ENCODE data around the gene SPATS2L.

Gene SPATS2L

DNA sequence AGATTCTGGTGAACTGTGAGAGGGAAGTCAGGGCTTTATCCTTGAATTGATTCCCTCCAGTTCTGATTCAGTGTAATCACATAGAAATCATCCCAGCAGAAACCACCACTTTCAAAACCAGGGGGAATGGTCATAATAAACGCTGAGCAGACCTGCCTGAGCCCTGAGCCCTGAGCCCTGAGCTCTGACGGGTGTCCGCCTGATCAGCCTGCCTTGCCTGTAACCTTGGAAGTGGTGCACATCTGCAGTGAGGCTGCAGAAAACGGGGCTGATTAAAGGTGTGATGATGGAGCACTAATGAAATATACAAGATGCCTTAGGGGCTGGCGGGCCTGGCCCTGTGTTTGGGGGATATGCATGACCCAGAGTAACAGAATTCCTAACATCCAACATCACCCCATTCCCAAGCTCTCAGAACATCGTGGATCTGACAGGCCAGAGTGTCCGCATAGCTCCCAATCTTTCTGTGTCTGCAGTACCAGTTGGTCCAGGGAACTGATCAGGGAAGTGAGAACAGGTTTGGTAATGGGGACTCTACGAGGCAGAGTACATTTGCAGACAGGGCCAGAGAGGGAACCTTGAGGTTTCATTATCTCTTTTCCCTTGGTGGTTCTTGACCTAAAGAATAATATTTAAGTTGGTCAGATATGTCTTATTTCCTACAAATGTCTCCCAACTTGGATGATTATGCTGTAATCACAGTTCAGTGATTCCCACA, 165.6 kb downstream of the SPATS2L start:
- no peak for DNase-seq

DNA sequence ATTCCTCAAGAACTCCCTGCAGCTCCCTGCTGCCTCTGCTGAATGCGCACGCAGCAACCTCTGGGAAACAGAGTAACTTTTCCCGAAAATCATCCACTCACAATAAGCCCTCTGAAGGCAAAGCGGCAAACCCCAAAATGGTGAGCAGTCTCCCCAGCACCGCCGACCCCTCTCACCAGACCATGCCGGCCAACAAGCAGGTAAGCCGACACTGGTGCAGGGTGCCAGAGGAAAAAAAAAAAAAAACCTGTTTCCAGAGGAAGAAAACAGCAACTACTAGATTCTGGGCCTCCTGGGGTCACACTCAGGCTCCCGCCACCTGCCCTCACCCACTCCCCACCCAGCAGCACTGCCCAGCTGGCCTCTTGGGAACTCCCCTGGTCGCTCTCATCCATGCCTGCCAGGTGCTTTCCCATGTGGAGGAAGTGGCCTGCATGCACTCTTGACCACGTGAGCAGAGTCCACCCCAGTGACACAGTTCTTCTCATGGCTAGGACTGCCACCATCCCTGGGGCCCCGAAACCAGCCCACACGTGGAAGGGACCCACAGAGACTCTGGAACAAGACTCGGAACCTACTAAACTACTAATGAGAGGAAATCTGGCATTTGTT, 166.5 kb downstream of the SPATS2L start:
- DNase-seq: no peak

DNA sequence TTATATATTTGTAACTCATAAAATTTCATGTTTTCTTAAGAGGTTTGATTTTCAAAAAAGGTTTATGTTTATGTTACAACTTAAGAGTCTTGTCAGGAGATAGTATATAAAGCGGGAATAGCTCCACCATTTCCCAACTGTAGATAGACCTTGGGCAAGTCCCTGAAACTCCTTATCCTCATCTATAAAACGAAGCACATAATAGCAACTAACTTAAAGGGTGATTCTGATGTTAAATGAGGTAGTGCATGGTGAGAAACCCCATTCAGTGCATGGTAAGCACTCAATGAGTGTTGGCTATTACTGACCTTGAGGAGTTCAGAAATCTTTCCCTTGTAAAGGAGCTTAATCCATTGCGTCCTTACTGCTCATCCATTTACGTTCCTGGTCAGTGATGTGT, 169.3 kb downstream of the SPATS2L start:
- DNase-seq: no peak

DNA sequence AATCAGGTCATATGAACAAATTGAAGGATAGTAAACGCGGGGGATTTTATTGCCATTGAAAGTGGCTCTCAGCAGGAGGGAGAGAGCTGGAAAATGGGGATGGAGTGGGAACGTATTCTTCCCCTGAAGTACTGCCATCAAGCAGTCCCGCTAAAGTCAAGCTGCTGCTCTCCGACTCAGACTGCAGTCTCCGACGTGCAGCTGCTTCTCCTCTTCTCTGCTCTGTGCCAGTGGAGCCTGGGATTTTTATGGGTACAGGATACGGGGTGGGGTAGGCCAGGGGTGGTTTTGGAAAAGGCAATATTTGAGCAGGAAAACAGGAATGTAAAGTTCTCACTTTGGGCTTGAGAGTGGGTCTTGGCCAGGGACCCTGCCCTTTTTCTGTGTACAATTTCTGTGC, 170.3 kb downstream of the SPATS2L start:
- DNase-seq: no peak

DNA sequence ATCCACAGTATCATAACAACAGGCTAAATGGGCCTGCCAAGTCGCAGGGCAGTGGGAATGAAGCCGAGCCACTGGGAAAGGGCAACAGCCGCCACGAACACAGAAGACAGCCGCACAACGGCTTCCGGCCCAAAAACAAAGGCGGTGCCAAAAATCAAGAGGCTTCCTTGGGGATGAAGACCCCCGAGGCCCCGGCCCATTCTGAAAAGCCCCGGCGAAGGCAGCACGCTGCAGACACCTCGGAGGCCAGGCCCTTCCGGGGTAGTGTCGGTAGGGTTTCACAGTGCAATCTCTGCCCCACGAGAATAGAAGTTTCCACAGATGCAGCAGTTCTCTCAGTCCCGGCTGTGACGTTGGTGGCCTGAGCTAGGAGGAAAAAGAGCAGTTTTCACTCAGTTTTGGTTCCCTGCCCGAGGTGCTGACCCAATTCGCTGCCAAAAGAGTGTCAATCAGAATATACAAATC, 171.2 kb downstream of the SPATS2L start:
- DNase-seq: no peak

DNA sequence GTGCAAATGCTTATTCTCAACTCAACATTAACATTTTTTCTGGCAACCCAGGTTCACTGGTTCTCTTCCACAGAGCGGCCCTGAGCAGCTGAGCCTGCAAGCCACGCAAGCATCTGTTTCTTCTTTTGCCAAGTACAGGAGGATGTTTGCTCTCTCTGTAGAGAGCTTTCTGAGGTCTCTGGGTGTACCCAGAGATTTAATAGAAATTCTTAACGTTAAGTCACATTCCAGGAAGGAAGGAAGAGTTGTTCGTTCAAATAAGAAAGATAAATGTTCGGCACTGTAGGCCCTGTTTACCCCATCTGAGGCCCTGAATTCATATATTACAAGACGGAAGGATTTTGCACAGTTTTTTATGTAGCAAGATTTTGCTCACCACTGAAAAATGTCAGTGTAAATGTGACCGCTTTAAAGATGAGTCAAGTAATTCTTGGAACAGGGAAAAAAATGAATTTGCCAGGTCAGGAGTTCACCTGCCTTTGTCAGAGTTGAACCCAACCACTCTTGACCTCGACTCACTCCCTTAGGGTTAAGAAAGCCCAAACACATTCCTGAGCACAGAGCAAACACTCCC, 173.3 kb downstream of the SPATS2L start:
- peak; percentile 83 for DNase-seq

DNA sequence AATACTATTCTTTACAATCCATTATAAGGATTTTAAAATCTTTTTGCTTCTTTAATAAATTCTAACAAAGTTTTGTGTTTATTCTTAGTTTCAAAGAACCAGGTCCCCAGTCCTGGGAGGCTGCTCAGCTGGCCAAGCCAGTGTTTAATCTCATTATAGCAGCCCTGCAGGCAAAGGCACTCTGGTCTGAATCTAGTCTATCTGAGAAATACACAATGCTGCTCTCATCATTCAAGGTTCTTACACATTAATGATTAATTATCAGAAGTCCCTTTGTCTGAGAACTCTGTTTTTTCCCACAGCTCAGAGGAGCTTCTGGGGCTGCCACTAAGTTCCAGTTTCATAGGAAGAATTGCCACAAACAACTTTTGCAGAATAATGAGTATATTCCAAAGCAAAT, 175.7 kb downstream of the SPATS2L start:
- no peak for DNase-seq

DNA sequence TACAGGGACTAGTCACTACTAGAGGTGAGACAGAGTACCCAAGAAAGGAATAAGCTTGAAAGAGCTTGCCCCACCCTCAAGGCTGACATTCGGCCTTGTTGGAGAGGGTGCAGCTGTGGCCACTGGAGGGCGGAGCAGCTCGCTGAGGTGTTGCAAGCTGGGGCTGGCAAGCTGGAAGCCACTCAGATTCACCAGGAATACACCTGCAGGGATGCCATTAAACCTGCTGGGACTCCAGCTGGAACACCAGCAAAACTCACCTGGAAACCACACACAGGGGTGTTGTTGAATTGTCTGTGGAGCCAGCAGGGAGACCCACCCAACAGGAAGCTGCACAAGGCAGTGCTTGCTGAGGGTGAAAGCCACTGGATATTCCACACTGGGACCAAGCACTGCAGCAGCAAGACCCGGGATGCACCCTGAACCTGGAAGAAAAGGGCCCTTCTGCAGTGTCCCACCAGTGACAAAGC, 177.3 kb downstream of the SPATS2L start:
- no peak for DNase-seq

DNA sequence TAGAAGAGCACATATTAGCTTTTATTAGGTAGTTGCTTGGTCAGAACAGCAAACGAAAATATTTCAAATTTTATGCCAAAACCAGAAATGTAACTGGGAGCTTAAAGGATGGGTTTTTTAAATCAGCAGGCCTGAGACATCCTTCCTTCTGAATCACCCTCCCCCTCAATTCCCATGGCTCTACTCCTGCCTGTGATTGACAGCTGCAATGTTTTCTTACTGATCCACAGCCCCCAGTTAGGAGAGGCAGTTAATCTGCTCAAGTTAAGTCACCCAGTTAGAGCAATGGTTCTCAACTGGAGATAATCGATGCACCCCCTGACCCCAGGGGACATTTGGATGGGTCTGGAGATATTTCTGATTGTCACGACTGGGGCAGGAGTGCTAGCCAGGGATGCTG, 178.4 kb downstream of the SPATS2L start:
- DNase-seq: no peak

DNA sequence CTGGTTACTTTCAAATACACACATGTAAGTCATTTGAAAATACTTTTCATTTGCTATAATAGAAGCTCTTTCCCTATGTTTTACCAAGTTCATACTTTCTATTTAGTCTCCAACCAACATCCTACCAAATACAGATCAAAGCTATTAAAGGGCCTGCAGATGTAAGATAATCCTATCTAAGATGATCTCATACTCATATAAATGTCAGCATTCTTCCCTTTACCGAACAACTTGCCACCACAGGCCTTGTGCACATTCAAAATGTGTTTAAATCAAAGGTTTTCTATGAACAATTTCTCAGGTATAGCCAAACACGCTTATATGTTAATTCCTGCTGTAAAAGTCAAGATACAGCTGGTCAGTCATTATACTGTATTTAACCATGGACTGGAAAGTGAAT, 180.0 kb downstream of the SPATS2L start:
- peak; percentile 25 for DNase-seq

DNA sequence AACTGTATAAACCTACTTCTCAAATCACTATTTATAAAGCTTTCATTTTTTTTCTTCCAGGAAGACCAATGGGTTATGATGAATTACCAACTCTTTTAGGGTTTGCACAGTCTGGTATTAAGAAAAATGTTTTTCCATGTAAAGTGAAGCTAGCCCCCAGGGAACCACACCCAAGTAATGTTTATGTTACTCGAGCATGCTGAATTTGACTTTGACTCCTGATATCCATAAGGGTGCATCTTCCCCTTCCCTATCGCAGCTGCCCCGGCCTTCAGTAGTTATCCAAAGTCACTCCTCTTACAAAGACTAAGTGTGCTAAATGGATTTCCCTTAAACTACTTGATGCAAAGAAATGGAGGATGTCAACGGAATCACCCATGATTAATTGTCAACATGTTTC, 181.7 kb downstream of the SPATS2L start:
- no peak for DNase-seq

DNA sequence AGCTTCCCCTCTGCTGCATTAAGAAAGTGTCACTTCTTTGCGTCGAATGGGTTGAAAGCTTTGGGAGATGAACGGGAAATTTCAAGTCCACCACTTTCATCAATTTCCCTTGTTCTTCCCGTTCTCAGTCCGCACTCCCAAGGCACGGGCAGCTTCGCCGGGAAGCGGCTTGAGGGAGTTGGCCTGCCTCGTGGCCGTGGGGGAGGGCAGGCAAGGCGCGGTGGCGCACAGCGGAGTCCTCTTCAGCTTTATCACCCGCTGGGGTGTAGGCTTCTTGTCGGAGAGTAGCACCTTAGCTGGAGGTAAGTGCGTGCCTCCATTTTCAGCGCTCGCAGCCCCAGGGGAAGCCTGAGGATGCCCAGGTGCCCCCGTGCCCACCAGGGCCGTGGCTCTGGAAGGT, 183.5 kb downstream of the SPATS2L start:
- DNase-seq: no peak

DNA sequence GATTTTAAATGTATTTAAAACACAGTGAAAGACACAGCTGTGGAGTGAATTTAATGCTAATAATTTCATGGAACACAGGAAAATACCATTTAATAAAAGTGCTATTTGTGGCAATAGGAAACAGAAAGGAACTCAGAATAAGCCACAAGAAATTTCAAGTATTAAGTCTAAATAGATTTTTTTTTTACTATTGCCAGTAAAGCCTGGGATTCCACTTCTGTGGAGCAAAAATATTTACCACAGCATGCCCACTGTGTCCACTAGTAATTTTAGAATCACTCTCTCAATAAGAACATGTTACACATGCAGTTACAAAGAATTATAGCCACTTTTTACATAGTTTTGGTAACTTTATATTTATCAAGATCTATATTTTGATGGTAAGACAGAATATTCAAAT, 186.2 kb downstream of the SPATS2L start:
- DNase-seq: no peak

DNA sequence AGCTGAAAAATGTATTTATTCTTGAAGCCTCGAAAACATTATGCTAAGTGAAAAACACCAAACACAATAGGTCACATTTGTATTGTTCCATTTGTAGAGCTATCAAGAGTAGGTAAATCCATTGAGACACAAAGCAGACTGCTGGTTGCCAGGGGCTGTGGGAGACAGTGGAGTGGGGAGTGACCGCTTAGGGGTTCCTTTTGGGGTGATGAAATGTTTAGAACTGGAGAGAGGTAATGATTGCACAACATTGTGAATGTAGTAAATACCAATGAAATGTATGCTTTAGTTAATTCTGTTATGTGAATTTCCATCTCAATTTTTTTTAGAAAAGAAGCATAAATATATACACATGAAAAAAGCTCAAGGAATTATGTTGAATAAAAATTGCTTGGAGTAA, 187.6 kb downstream of the SPATS2L start:
- DNase-seq: no peak

DNA sequence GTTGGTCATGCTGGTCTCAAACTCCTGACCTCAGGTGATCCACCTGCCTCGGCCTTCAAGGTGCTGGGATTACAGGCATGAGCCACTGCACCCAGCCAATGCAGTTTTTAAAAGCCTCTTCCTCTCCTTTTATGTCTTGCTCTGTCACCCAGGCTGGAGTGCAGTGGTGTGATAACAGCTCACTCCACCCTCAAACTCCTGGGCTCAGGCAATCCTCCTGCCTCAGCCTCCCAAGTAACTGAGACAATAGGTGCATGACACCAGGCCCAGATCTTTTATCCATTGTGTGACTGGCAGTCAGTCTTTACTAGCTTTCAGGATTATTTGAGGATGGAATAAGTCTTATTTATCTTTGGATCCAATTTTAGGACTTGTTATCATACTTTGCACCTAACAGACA, 190.2 kb downstream of the SPATS2L start:
- no peak for DNase-seq

DNA sequence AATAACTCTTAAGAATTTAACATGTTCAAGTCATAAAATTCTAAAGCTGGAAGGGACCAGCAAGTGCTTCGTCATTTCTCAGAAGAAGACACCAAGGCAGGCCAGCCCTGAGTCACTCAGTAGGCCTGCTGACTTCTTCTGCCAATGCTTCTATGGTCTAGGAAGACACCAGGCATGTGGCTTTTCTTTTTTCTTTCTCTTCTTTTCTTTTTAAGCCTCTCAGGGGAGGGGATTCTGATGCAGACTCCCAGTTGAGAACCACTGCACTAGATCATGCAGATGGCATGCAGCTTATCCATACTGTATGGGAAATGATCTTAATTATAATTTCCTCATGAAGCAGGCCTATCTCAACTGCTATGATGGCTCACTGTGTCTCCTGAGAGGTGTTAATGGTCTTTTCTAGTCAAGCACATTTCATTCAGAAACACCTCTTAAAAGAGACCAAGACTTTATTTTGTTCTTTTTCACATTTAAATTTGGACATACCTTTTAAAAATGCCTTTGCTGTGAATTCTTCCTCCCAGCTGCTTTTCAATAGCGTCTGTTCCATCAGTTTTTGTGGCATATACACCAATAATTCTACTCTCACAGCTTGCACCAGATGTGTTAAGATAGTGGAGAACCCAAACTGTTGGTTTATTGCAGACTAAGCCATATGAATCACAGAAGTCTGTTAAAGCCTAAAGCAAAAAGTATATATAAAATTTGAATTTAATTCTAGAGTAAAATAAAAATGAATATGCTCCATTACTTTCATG, 192.1 kb downstream of the SPATS2L start:
- DNase-seq: peak; percentile 44

DNA sequence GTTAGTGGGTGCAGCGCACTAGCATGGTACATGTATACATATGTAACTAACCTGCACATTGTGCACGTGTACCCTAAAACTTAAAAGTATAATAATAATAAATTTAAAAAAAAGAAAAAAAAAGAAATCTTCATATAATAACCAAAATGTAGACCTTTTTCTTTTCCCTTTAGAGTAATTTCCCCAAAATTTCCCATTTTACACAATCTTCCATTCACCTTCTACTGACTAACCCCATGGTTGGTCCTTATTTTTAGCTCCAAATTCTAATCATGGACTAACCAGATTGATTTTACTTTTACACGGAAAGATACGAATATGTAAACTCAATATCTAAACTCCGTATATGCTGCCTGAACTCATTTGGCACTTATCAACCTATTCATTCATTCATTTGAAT, 195.7 kb downstream of the SPATS2L start:
- DNase-seq: no peak

DNA sequence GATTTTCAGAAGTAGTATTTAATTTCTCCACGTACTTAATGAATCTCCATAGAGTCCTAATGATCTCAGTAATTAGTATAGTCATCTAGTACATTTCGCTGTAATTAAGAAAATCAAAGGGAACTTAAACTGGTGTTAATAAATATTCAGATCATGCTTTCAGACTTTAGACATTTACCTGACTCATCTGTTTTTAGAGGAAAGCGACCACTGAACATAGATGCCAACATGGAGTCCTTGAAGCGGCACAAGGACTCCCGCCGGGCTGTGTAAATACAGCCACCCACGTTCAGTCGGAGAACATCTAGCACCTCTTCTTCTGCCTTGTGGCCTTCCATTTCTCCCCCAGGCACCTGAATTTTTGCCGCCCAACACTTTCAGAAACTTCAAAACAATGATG, 200.2 kb downstream of the SPATS2L start:
- no peak for DNase-seq

DNA sequence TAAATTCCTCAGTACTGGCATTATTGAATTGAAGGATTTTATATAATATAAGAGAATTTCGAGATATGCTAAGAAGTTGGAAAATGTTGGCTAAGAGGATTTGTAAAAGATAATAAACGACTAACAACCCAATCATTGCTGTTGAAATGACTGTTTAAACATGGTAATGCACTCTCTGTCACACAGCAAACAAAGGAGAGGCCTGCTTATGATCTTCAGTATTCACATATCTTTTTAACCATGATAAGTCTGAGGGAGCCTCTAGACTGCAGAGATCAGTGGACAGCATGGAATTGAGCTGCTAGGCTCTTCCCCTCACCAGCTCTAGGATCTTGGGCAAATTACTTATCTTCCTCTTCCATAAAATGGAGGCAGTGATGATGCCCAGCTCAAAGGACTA, 200.7 kb downstream of the SPATS2L start:
- no peak for DNase-seq

DNA sequence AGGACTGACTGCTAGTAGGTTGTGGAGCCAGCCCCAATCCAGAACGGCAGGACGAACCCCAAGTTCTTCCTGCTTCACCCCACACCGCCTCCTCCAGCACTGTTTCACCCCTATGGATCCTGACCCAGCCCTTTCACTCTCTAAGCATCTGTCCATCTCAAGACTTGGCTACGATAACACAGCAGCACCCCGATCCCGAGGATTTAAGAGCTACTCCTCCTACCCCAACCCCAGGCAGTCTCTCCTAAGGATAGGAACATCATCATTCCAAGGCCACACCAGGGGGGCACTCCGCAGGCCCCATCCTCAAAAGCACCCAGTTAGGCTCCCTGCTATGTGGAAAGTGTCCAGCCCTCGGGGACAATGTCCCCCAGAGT, 202.7 kb downstream of the SPATS2L start:
- peak; percentile 7 for DNase-seq

DNA sequence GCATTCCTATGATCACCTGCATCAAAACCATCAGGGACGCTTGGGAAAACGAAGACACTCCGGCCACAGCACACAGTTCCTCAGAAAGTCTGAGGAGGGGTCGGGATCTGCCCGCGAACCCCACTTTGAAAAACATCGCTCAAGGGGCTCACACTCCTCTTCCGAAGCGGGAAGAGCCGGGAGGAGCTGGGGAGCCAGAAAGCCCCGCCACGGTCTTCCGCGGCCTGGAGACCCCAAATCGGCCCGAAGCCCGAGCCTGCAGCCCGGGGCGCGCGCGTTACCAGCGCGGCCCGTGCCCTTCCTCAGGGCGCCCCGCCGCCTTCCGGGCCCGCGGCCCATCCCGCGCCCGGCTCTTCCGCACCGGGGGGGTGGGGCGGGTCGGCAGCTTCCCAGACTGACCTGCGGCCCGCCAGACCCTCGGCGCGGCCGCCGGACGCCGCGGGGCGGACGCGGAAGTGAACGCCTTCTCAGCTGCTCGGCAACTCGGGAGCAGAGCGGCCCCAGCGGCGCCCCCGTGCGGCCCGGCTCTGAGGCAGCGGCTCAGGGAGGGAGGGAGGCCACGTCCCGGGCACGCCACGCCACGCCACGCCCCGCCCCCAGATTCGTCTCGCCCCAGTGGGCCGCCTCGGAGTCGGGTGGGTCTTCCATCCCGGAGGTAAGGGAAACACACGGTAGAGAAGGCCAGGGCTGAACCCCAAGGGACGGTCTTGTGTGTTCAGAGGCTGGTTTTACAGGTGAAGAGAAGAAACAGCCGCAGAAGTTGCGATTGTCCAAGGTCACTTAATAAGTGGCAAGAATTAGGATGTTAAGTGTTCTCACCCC, 203.3 kb downstream of the SPATS2L start, which contains the start of gene KCTD18:
TSS of gene KCTD18 (minus strand) at position 457 of the 822 bp plus-strand sequence. CDS start 3,052 bp downstream, outside the sequence.
- peak; percentile 76 for DNase-seq

DNA sequence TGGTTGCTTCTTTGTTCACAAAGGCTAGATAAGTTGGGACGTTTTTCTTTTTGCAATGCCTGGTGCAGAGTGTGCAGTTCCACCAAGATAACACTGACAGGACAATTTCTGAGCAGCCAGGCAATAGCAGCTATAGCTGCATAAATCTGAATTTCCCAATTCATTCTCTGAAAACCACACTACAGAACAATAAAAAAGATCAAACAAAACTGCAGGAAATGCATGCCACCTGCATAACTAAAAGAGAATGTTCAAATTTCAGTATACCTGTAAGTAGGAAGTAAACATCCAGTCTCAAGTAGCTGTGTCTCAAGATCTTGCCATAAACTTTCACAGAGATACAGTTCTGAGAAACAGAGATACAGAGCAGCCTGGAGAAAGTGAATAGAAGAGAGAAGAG, 208.7 kb downstream of the SPATS2L start:
- DNase-seq: no peak

DNA sequence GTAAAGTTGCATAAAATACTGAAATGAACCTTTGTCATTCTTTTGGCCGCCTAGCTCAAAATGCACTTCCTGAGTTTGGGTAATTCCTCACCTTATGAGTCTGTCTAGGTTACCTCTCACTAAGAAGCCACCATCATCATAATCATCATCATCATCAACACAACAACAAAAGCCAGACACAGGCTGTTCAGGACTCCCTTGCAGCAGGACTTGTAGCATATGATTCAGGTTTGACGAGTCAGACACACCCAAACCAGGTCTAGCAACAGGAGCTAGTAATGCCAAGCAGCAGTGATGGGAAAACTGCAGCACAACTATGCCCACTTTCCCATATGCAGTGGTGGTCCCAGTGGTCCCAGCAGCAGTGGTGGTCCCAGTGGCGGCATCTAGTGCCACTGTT, 216.7 kb downstream of the SPATS2L start:
- DNase-seq: no peak

Data from fibroblast of skin of right quadriceps (primary cell).